Omental fat pad (tissue), 4 donors: ENCODE results near the gene GNB3. TPM values are rescaled to one million over a fixed set of nuclear protein-coding genes. Genes with fewer than 3 reads are reported as not detected.

Experiments used
- ATAC-seq: fragments of 150-250 bp; one replicate; pipeline ENCODE4 v1.9.1; 2016; ENCODE audit warnings: mild to moderate bottlenecking, moderate library complexity; ENCODE audit not compliant: low FRiP score
- DNase-seq: peaks from one replicate; pipeline ENCODE4 v3.0.0-alpha.2; 2019; ENCODE audit warnings: low spot score
- total RNA-seq, 4 donors: library from RNA; depleted of rRNA; stranded (reverse); fragments of >200 nt; gene quantifications; one replicate each; pipeline ENCODE4 v1.1.0, GENCODE V29; 2016
- TF ChIP-seq, protein P1 (sequence below), 3 donors: fragments of 450-650 bp; IDR thresholded peaks; one replicate each; pipeline ENCODE4 v1.5.1; 2016 to 2017; ENCODE audit warnings: antibody characterized with exemption in 3 of 3, mild to moderate bottlenecking in 3 of 3, moderate library complexity in 2 of 3

GNB3 gene
- total RNA-seq, 4 donors from 2014 or later: 0.25 to 2.0 (median 0.48) TPM; not detected in 1

DNA sequence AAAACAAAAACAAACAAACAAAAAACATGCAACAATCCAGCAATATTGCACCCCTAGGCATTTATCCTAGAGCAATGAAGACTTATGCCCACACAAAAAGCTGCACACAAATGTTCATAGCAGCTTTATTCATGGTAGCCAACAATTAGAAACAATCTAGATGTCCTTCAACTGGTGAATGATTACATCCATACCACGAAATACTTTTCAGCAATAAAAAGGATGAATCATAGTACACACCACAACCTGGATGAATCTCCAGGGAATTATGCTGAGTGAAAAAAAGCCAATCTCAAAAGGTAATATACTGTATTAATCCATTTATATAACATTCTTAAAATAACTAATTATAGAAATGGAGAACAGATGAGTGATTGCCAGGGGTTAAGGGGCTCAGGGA is 33.6 kb upstream of the GNB3 start:
- DNase-seq: no peak
- no peak for ATAC-seq
- TF ChIP-seq, protein P1, sequence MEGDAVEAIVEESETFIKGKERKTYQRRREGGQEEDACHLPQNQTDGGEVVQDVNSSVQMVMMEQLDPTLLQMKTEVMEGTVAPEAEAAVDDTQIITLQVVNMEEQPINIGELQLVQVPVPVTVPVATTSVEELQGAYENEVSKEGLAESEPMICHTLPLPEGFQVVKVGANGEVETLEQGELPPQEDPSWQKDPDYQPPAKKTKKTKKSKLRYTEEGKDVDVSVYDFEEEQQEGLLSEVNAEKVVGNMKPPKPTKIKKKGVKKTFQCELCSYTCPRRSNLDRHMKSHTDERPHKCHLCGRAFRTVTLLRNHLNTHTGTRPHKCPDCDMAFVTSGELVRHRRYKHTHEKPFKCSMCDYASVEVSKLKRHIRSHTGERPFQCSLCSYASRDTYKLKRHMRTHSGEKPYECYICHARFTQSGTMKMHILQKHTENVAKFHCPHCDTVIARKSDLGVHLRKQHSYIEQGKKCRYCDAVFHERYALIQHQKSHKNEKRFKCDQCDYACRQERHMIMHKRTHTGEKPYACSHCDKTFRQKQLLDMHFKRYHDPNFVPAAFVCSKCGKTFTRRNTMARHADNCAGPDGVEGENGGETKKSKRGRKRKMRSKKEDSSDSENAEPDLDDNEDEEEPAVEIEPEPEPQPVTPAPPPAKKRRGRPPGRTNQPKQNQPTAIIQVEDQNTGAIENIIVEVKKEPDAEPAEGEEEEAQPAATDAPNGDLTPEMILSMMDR (IDR thresholded peaks at IDR 0.05): no peak

DNA sequence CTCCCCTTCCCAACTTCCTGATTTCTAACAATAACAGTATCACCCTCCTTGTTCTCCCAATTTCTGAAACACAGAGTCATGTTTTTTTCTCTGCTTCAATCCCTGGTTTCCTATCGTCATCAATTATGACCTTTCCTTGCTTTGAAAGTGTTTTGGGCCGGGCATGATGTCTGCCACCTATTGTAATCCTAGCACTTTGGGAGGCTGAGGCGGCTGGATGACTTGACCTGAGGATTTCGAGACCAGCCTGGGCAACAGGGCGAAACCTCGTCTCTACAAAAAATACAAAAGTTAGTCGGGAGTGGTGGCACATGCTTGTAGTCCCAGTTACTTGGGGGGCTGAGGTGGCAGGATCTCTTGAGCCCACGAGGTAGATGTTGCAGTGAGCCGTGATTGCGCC is 31.7 kb upstream of the GNB3 start:
- TF ChIP-seq, protein P1 (IDR thresholded peaks at IDR 0.05): no peak
- ATAC-seq (no peak), DNase-seq (no peak)

DNA sequence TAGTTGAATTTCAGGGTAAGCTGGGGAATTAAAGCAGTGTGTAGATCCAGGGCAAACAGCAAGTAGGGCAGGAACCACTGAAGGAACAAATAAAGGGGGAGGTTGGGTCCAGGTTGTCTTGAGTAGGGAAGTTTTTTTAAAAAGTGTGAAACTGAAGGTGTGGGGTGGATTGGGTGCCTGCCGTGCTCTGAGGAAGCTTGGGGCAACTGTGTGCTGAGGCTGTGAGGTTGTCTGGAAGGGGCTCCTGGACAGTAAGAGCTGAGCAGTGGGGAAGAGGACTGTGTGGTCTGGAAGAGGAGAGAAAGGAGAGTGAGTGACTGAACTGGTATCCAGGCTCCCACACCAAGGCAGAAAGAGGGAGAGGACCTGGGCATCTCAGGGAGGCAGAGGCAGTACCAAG is 30.0 kb upstream of the GNB3 start:
- TF ChIP-seq, protein P1 (IDR thresholded peaks at IDR 0.05): no peak
- ATAC-seq (no peak), DNase-seq (no peak)

DNA sequence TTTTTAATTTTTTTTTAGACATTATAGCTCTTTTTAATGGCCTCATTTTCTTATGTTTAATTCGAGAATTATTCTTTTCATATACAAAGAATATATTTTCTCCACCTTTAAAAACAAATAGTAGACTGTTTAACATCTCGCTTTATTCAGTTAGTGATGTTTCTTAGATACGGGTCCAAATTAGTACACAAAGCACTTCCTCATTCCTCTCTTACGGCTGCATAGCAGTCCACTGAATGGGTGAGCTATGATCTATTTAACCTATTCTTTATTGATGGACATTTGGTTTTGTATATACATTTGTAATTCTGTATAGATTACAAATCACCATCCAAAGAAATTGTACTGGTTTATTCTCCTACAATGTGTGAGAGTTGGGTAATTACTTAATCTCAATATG is 27.4 kb upstream of the GNB3 start:
- DNase-seq (no peak), ATAC-seq (no peak)
- TF ChIP-seq, protein P1 (IDR thresholded peaks at IDR 0.05): no peak

DNA sequence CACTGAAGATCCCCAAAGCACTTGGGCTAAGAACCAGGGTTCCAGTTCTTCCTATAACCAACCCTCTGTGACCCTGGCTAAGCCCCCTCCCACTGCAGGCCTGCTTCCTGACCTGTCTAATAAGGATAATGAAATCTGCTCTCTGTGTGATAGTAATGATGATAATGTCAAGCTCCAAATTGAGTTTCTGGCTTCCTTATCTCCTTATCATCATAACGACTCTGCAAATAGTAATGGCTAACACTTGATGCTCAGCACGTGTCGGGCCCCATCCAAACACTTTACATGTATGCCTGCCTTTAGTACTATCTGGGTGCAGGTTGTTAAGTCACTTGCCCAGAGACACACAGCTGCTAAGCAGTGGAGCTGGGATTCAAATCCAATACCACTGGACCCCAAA is 24.1 kb upstream of the GNB3 start:
- TF ChIP-seq, protein P1 (IDR thresholded peaks at IDR 0.05): no peak
- no peak for ATAC-seq
- no peak for DNase-seq

DNA sequence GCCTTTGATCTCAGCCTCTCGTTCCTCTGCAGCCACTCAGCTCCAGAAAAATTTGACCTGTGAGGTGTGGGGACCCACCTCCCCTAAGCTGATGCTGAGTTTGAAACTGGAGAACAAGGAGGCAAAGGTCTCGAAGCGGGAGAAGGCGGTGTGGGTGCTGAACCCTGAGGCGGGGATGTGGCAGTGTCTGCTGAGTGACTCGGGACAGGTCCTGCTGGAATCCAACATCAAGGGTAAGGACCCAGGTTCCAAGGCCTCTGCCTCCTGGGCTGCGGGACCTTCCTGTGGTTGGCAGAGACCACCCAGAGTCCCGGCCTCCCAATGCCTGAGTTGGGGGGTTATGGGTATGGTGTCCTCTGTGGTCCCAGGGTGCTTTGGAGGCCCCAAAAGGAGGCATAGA is 23.6 kb upstream of the GNB3 start:
- ATAC-seq: no peak
- no peak for DNase-seq

DNA sequence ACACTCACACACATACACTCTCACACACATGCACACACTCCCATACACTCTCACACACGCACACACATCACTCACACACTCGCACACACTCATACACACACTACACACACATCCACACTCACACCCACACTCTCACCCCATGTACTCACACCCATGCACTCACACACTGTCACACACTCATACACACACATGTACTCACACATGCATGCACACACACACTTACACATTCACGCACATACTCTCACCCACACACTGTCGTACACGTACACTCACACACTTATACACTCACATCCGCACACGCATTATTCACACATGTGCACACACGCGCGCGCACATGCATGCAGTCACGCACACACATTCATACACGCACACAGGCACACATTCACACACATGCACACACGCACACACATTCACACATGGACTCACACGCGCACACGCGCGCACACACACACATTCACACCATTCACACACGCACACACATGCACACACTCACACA is 23.0 kb upstream of the GNB3 start:
- ATAC-seq: no peak
- DNase-seq: no peak
- TF ChIP-seq, protein P1 (IDR thresholded peaks at IDR 0.05): no peak

More for the DNA sequence above, 23.6 kb upstream of the GNB3 start:
- TF ChIP-seq, protein P1 (IDR thresholded peaks at IDR 0.05): no peak
